ENCODE measurements around the gene CLASP1. TPM values are rescaled to one million over a fixed set of nuclear protein-coding genes. Genes with fewer than 3 reads are reported as not detected.

The CLASP1 gene
- total RNA-seq, 1 donor from 2014 or later = 110 TPM

DNA sequence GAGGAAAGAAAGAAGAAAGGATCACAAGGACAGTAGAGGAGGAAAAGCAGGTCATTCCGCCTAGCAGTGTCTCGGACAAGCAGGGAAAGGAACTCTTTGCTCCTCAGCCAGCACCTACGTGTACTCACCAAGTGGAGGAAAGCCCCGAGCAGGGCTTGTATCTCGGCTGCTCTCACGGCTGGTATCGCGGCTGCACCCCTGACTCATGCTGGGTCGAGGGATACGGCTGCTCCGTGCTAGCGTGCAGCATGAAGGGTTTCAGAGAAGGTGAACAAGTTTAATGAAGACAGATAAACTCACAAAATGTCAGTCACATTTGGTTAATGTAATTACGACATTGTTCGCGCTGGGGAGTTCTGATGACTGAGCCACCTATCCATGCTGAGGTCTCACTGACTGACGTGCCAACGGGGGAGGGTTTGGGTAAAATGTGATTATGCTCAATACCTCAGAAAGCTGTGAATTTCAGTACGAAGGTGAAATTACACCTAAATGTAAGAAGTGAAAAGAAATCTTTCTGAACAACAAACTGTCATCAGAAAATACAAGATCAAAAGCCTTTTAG, 230.7 kb downstream of the CLASP1 start:
- no peak overlapping the region for H3K27ac Mint-ChIP-seq

DNA sequence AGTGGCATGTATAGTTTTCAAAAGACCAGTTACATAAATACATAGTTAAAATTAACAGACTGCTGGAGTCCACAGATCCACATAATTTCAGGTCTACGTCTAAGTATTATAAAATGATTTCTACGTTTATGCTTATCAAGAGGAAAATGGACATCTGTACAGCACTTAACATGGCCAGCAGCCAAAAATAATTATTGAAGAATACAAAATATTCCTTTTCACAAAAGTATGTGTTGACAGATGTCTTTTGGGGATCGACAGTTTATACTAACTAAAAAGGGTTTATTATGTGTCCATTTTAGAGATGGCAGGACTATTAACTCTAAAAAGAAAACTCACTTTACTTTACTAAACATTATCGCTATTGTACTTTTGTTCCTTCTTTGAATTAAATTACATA, 231.4 kb downstream of the CLASP1 start:
- Mint-ChIP-seq H3K4me3 (no peak overlapping the region), H3K36me3 (peaks cover 26% of the 10 kb centered on the region), H3K27me3 (ENCODE audit: insufficient read depth, low read depth) (no peaks in the 10 kb centered on the region), H3K27ac (no peak overlapping the region), H3K4me1 (no peaks in the 10 kb centered on the region), H3K9me3 (no peaks in the 10 kb centered on the region)
- no peak overlapping the region for H3K27ac ChIP-seq
- no peak overlapping the region for H2AFZ ChIP-seq (replicated peaks)
- no peaks in the 10 kb centered on the region for H3K9me3 ChIP-seq (ENCODE audit: low read depth)
- H3K4me2 ChIP-seq = no peak overlapping the region
- no peaks in the 10 kb centered on the region for H3K27me3 ChIP-seq
- no peaks in the 10 kb centered on the region for H3K79me2 ChIP-seq (ENCODE audit: low read depth)
- H3F3A ChIP-seq (ENCODE audit: low read depth) = no peaks in the 10 kb centered on the region
- peaks cover 7% of the 10 kb centered on the region for H4K20me1 ChIP-seq (ENCODE audit: low read depth)
- H3K4me3 ChIP-seq = no peak overlapping the region
- H3K4me1 ChIP-seq = no peaks in the 10 kb centered on the region
- no peak for TF ChIP-seq EZH2phosphoT487 (IDR thresholded peaks at IDR 0.05)
- TF ChIP-seq, protein P1, sequence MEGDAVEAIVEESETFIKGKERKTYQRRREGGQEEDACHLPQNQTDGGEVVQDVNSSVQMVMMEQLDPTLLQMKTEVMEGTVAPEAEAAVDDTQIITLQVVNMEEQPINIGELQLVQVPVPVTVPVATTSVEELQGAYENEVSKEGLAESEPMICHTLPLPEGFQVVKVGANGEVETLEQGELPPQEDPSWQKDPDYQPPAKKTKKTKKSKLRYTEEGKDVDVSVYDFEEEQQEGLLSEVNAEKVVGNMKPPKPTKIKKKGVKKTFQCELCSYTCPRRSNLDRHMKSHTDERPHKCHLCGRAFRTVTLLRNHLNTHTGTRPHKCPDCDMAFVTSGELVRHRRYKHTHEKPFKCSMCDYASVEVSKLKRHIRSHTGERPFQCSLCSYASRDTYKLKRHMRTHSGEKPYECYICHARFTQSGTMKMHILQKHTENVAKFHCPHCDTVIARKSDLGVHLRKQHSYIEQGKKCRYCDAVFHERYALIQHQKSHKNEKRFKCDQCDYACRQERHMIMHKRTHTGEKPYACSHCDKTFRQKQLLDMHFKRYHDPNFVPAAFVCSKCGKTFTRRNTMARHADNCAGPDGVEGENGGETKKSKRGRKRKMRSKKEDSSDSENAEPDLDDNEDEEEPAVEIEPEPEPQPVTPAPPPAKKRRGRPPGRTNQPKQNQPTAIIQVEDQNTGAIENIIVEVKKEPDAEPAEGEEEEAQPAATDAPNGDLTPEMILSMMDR (IDR thresholded peaks at IDR 0.05) = no peak
- no peak for TF ChIP-seq EZH2 (IDR thresholded peaks at IDR 0.05)
- H3K36me3 ChIP-seq = peaks cover 5% of the 10 kb centered on the region
- no peak for DNase-seq (ENCODE audit: low spot score)
- no peak overlapping the region for H3K9ac ChIP-seq

More for the DNA sequence above, 230.7 kb downstream of the CLASP1 start:
- Histone ChIP-seq H3K4me2 (no peak overlapping the region), H3K4me1 (no peaks in the 10 kb centered on the region), H3K9me3 (ENCODE audit: low read depth) (no peaks in the 10 kb centered on the region), H3K79me2 (ENCODE audit: low read depth) (no peaks in the 10 kb centered on the region), H3F3A (ENCODE audit: low read depth) (no peaks in the 10 kb centered on the region), H3K9ac (no peak overlapping the region), H4K20me1 (ENCODE audit: low read depth) (peaks cover 7% of the 10 kb centered on the region), H3K36me3 (peaks cover 5% of the 10 kb centered on the region), H3K4me3 (no peak overlapping the region), H3K27me3 (no peaks in the 10 kb centered on the region), H3K27ac (no peak overlapping the region), H2AFZ (replicated peaks) (no peak overlapping the region)
- H3K9me3 Mint-ChIP-seq = no peaks in the 10 kb centered on the region
- H3K36me3 Mint-ChIP-seq = peaks cover 26% of the 10 kb centered on the region
- no peaks in the 10 kb centered on the region for H3K4me1 Mint-ChIP-seq
- no peak for DNase-seq (ENCODE audit: low spot score)
- TF ChIP-seq, protein P1 (IDR thresholded peaks at IDR 0.05) = no peak
- TF ChIP-seq EZH2phosphoT487 (IDR thresholded peaks at IDR 0.05) (no peak), EZH2 (IDR thresholded peaks at IDR 0.05) (no peak)
- no peak overlapping the region for H3K4me3 Mint-ChIP-seq
- no peaks in the 10 kb centered on the region for H3K27me3 Mint-ChIP-seq (ENCODE audit: insufficient read depth, low read depth)

DNA sequence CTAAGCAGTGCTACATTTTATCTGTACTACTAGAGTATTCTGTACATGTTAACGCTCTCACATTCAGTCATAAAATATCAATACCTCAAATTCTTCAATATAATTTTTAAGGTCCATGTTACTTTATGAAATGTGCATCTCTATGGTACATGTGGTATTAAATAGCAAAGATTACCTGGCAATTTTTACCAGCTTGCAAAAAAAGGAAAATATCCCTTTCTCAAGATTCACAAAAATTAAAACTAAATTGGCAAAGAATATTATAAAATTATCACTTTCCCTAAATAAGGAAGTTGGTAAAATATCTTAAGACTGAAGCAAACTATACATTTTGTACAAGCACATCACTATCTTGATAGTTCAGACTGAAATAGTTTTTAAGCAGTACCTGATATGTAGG, 233.5 kb downstream of the CLASP1 start:
- no peaks in the 10 kb centered on the region for H3K27me3 ChIP-seq
- H3K36me3 Mint-ChIP-seq = peaks cover 22% of the 10 kb centered on the region
- no peak for DNase-seq (ENCODE audit: low spot score)
- no peaks in the 10 kb centered on the region for H3K79me2 ChIP-seq (ENCODE audit: low read depth)
- H3K4me1 ChIP-seq = no peaks in the 10 kb centered on the region
- H3K9ac ChIP-seq = no peak overlapping the region
- H3K27ac ChIP-seq = no peak overlapping the region
- H4K20me1 ChIP-seq (ENCODE audit: low read depth) = peaks cover 7% of the 10 kb centered on the region
- no peak overlapping the region for H3K4me2 ChIP-seq
- H3K4me3 ChIP-seq = no peak overlapping the region
- no peaks in the 10 kb centered on the region for H3K9me3 ChIP-seq (ENCODE audit: low read depth)
- H3K27ac Mint-ChIP-seq = no peak overlapping the region
- TF ChIP-seq, protein P1 (IDR thresholded peaks at IDR 0.05) = no peak
- TF ChIP-seq EZH2 (IDR thresholded peaks at IDR 0.05) (no peak), EZH2phosphoT487 (IDR thresholded peaks at IDR 0.05) (no peak)
- peaks cover 5% of the 10 kb centered on the region for H3K36me3 ChIP-seq
- no peaks in the 10 kb centered on the region for H3K9me3 Mint-ChIP-seq
- H2AFZ ChIP-seq (replicated peaks) = no peak overlapping the region
- H3K4me3 Mint-ChIP-seq = no peak overlapping the region
- H3F3A ChIP-seq (ENCODE audit: low read depth) = no peaks in the 10 kb centered on the region
- H3K4me1 Mint-ChIP-seq = no peaks in the 10 kb centered on the region
- H3K27me3 Mint-ChIP-seq (ENCODE audit: insufficient read depth, low read depth) = no peaks in the 10 kb centered on the region
